Measurements from ENCODE around the gene NKX6-2. TPM values are rescaled to one million over a fixed set of nuclear protein-coding genes. Genes with fewer than 3 reads are reported as not detected.
"Not testable (repeated sequence)": the region's sequence is repeated elsewhere in the genome, so short reads cannot be mapped to it uniquely, and the experiment has no call there.

Gene NKX6-2
- total and polyA plus RNA-seq, 4 donors, result 0.06 to 0.11 TPM; not detected in 2

- Histone ChIP-seq H3K27me3 (ENCODE audit: control insufficient read depth in 3 of 3, insufficient read depth in 3 of 3, low read length in 2 of 3) (peaks cover 0 to 14% (median 0%) of the 10 kb centered on the region in 3 donors), H3K9me3 (ENCODE audit: control insufficient read depth in 4 of 4, insufficient read depth in 3 of 4, low read length in 3 of 4) (peaks cover 0 to 7% (median 1%) of the 10 kb centered on the region in 4 donors), H3K4me3 (no peak overlapping the region), H3K36me3 (ENCODE audit: control insufficient read depth in 4 of 4, insufficient read depth in 4 of 4, low read length in 4 of 4) (no peaks in the 10 kb centered on the region), H3K27ac (ENCODE audit: low read depth in 1 of 2, low read length in 1 of 2) (no peak overlapping the region), H3K9ac (ENCODE audit: insufficient read depth in 1 of 2, low read length in 2 of 2) (no peak overlapping the region), H3K4me1 (ENCODE audit: control insufficient read depth in 5 of 5, insufficient read depth in 5 of 5, low read length in 5 of 5) (no peaks in the 10 kb centered on the region)
- ATAC-seq (ENCODE audit: insufficient read depth, low FRiP score), result no peak
- TF ChIP-seq CTCF (IDR thresholded peaks at IDR 0.05; ENCODE audit: control extremely low read depth, extremely low read depth), result no peak
- no peak for DNase-seq
- 87 to 98% methylated on average over 15 of the region's 15 CpGs for WGBS, 2 donors
Observed at GRCh38 chr10:132798876-132799275, 12.9 kb upstream of the NKX6-2 start.

GRCh38 chr10:132798403-132798802 lies 12.5 kb upstream of the NKX6-2 start:
- Histone ChIP-seq H3K4me1 (ENCODE audit: control insufficient read depth in 5 of 5, insufficient read depth in 5 of 5, low read length in 5 of 5) (no peaks in the 10 kb centered on the region), H3K9ac (ENCODE audit: insufficient read depth in 1 of 2, low read length in 2 of 2) (no peak overlapping the region), H3K36me3 (ENCODE audit: control insufficient read depth in 4 of 4, insufficient read depth in 4 of 4, low read length in 4 of 4) (no peaks in the 10 kb centered on the region), H3K9me3 (ENCODE audit: control insufficient read depth in 4 of 4, insufficient read depth in 3 of 4, low read length in 3 of 4) (peaks cover 0 to 9% (median 1%) of the 10 kb centered on the region in 4 donors), H3K27ac (ENCODE audit: low read depth in 1 of 2, low read length in 1 of 2) (no peak overlapping the region), H3K4me3 (no peak overlapping the region), H3K27me3 (ENCODE audit: control insufficient read depth in 3 of 3, insufficient read depth in 3 of 3, low read length in 2 of 3) (peaks cover 0 to 14% (median 0%) of the 10 kb centered on the region in 3 donors)
- DNase-seq, result no peak
- no peak for ATAC-seq (ENCODE audit: insufficient read depth, low FRiP score)
- 87 to 89% methylated on average over 16 to 21 of the region's 21 CpGs for WGBS, 2 donors
- TF ChIP-seq CTCF (IDR thresholded peaks at IDR 0.05; ENCODE audit: control extremely low read depth, extremely low read depth), result no peak

GRCh38 chr10:132797986-132798385 lies 12.0 kb upstream of the NKX6-2 start:
- not testable (repeated sequence) for DNase-seq; H3K27ac ChIP-seq (ENCODE audit: low read depth in 1 of 2, low read length in 1 of 2); H3K9ac ChIP-seq (ENCODE audit: insufficient read depth in 1 of 2, low read length in 2 of 2); H3K4me3 ChIP-seq; H3K36me3 ChIP-seq (ENCODE audit: control insufficient read depth in 4 of 4, insufficient read depth in 4 of 4, low read length in 4 of 4); H3K9me3 ChIP-seq (ENCODE audit: control insufficient read depth in 4 of 4, insufficient read depth in 3 of 4, low read length in 3 of 4); ATAC-seq (ENCODE audit: insufficient read depth, low FRiP score); H3K4me1 ChIP-seq (ENCODE audit: control insufficient read depth in 5 of 5, insufficient read depth in 5 of 5, low read length in 5 of 5)
- peaks cover 0 to 14% (median 0%) of the 10 kb centered on the region in 3 donors for H3K27me3 ChIP-seq (ENCODE audit: control insufficient read depth in 3 of 3, insufficient read depth in 3 of 3, low read length in 2 of 3)
- 93 to 94% methylated on average over 28 to 29 of the region's 32 CpGs for WGBS, 2 donors

GRCh38 chr10:132796846-132797245 lies 10.9 kb upstream of the NKX6-2 start:
- WGBS, 2 donors, result 77 to 85% methylated on average over 21 of the region's 21 CpGs
- Histone ChIP-seq H3K9ac (ENCODE audit: insufficient read depth in 1 of 2, low read length in 2 of 2) (no peak overlapping the region), H3K4me1 (ENCODE audit: control insufficient read depth in 5 of 5, insufficient read depth in 5 of 5, low read length in 5 of 5) (no peaks in the 10 kb centered on the region), H3K36me3 (ENCODE audit: control insufficient read depth in 4 of 4, insufficient read depth in 4 of 4, low read length in 4 of 4) (no peaks in the 10 kb centered on the region), H3K27me3 (ENCODE audit: control insufficient read depth in 3 of 3, insufficient read depth in 3 of 3, low read length in 2 of 3) (peaks cover 0 to 12% (median 0%) of the 10 kb centered on the region in 3 donors), H3K9me3 (ENCODE audit: control insufficient read depth in 4 of 4, insufficient read depth in 3 of 4, low read length in 3 of 4) (peaks cover 0 to 6% (median 0%) of the 10 kb centered on the region in 4 donors), H3K27ac (ENCODE audit: low read depth in 1 of 2, low read length in 1 of 2) (no peak overlapping the region), H3K4me3 (no peak overlapping the region)
- no peak for TF ChIP-seq CTCF (IDR thresholded peaks at IDR 0.05; ENCODE audit: control extremely low read depth, extremely low read depth)
- ATAC-seq (ENCODE audit: insufficient read depth, low FRiP score) (no peak), DNase-seq (no peak)

Data from lung (tissue), 12 donors.